ENCODE data around the gene TNFAIP8L3. TPM values are rescaled to one million over a fixed set of nuclear protein-coding genes. Genes with fewer than 3 reads are reported as not detected.

Gene TNFAIP8L3
- 30.9 and 80.4 TPM in 2 replicates for total RNA-seq

DNA sequence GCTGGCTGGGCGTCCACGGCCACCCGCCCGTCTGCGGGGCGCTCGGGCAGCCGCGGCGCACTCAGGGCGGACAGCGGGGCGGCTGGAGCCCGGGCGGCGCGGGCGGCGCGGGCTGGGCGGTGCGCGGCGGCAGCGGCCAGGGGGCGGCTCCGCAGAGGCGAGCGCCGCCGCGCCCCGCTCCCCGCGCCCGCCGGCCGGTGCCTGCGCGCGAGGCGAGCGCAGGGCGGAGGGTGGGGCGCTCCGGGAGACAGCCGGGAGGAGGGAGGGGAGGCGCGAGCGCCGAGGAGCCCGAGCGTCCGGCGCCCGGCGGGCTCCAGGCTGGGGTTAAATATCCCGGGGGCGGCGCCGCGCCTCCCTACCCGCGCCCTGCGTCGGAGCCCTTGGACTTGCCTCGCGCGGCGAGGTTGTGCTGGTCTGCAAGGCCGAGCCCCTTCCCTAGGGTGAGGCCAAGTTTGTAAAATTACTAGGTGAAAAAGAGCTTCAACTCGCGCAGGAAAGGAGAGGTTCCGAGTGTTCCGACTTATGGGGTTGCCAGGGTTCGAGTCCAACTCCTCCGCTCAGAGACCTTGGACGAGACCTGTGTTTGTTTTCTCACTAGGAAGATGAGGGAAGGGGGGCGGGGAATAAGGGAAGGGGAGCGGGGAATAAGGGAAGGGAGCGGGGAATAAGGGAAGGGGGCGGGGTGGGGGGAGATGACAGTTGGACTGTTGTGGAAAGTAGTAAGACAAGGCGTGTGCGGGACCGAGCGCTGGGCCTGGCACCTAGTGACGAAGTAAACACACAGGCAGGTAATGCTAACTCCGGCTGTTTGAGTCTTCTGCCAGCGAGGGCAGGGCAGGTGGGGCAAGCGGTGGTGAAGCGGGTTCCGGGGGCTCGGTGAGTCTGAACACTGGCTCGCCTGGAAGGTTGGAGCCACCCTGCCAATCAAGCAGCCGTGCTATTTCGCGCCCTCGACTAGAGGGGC is at the start of gene TNFAIP8L3:
Gene TNFAIP8L3, minus strand, starts transcription at position 301 of the 964 bp plus-strand sequence. CDS start 311 bp downstream, outside the sequence.

Other genes starting within 250 kb of the TNFAIP8L3 start
- 8.0 and 9.1 TPM in 2 replicates for gene AP4E1, start 186.2 kb downstream of the TNFAIP8L3 start, total RNA-seq
- 1.7 and 1.8 TPM in 2 replicates for gene CYP19A1, start 243.7 kb upstream of the TNFAIP8L3 start, total RNA-seq
- 47.8 and 90.2 TPM in 2 replicates for gene GLDN, start 246.7 kb upstream of the TNFAIP8L3 start, total RNA-seq

Data from bronchial smooth muscle cell (primary cell).